ENCODE measurements around the gene SREBF1.

GRCh38 chr17:17840751-17841591 lies 4.2 kb upstream of the SREBF1 start:
- no peak for TF ChIP-seq CTCF (IDR thresholded peaks at IDR 0.05)
- TF ChIP-seq POLR2A (IDR thresholded peaks at IDR 0.05): no peak
- TF ChIP-seq EP300 (IDR thresholded peaks at IDR 0.05): no peak

All from tibial nerve (tissue), 4 donors.